G401.6 (cell line): ENCODE data around the gene AKT3.

Experiments
- FAIRE-seq: peaks from 2 replicates; lab custom pipeline; 2012; peaks lifted over from hg19 to GRCh38; lab: Jason Lieb, UNC

AKT3 gene

DNA sequence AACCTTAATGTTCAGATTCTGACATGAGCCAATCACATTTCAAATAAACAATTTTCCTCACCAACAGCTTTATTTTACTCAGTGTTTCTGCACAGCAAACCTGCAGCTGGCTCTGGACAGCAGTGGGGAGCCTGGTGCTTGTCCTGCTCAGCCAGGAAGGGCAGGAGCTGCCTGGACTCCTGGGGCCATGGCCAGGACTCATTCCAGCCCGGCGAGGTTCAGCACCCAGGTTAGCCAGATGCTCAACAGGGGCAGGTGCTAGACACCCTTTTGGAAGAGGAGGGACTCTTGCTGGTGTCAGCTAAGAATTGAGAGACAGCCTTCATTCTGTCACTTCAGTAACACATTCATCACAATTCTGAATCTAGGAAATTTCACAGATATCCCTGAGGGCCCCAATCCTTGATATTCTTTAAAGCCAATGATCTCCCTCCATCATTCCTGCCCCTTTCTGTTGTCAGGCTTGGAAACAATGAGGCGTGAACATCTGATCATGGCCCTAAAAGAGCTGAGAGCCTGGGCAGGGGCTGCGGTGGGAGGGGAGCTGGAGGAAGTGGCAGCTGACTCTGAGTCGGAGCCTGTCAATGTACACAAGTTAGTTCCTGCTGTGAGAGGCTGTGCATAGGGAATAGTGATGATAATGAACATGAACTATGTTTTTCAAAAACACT is 342.9 kb downstream of the AKT3 start:
- FAIRE-seq: no peak

DNA sequence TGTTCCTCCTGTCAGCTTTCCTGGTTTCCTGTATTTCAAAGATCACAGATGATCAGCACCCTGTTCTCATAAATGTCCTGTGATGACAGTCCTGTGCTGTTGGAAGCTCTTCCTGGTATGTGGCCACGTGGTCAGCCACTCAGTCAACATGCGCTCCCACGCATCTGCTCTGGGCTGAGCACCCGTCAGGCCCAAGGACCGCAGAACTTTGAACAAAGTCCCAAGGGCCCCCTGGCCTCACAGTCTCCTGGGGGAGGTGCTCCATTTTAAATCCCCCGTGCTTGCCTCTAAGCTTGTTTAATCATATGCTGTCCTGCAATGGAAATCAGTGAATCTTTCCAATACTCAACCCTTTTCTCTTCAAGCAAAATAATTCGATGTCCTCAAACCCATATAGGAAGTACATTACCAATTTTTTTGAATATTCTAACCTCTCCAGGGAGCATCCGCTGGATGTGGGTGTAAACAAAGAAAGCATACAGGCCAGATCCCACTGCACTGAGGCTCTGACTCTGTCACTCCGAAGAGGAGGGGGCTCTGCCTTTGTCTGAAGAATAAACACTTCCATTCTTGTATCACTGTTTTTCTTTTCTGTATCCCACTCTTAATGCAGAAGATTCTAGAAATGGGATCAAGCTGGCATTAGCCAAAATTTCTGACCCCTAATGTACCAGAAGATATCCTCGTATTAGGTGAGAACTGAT is 343.9 kb downstream of the AKT3 start:
- no peak for FAIRE-seq

DNA sequence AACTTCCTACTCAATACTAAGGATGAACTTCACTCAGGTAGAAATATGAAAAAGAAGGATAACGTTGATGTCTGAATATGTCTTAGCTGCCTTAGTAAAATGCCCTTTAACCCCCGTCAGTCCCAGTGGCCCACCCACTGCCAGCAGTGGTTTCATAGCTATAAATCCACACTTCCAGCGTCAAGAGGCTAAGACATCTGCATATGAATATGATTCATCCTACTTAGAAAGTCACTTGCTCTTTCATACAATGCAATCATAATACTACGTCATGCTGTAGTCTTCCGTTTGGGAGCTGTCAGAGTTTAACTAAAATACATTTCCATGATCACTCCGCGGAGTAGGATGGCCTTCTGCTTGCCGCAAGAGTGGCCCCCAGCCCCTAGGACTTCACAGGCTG is 346.9 kb downstream of the AKT3 start:
- no peak for FAIRE-seq

DNA sequence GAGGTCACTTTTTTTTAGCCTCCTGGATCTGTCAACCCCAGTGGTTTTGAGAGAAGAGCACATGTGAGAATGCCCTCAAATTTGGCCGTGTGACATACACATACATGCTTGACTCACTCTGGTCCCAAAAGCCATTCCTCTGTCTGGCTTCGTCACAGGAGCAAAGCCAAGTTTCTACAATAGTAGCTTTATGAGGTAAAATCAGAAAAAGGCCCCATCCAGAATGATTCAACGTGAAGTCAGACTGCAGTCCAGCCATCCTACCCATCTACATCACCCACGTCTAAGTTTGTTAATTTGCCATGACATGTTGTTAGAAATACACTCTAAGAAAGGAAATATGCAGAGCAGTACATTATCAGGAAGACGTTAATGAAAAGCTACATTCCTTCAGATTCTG is 349.0 kb downstream of the AKT3 start:
- FAIRE-seq: no peak

DNA sequence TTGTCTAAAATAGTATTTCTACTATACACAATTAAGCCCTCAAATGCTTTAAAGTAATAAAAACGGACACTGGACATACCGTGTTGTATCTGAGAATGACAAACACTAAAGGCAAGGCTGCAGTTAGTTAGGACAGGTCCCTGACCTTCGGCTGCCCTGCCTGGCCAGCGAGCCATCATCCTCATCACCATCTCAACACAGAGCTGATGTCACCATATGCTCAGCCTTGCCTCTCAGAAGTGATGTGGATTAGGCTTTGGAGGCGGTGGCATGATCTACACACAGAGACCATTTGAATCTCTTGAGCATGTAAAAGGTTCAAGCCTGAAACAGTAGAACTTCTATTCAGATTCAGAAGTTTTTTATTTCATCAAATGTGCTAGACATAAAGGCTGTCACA is 349.5 kb downstream of the AKT3 start:
- no peak for FAIRE-seq

DNA sequence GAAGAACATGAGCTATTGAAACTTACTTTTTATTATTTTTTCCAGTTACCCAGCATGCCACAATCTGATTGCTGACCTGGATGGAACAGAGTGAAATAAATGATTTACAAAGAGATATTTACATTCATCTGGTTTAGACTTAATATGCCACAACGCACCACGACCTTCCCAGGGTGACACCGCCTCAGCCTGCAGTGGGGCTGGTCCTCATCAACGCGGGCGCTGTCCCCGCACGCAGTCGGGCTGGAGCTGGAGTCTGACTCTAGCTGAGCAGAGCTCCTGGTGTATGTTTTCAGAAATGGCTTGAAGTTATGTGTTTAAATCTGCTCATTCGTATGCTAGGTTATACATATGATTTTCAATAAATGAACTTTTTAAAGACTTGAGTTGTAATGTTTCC is 350.3 kb downstream of the AKT3 start:
- no peak for FAIRE-seq

DNA sequence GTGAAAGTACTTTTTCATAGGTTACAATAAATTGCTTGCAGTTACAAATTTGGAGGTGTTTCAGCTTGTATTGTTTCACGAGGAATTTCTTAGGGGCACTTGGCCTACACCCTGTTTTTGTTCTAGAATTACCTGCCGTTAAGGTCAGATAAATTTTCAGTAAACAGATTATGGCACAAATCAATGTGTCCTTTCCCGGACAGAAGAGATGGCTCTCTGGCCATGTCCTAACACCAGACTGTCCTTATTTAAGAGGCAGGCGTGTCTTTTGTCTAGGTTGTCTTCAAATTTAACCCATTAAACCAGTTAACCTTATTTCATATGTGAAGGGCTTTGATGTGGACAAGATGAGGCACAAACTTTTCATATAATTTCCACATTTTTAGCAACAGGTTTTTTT is 350.8 kb downstream of the AKT3 start:
- FAIRE-seq: no peak

DNA sequence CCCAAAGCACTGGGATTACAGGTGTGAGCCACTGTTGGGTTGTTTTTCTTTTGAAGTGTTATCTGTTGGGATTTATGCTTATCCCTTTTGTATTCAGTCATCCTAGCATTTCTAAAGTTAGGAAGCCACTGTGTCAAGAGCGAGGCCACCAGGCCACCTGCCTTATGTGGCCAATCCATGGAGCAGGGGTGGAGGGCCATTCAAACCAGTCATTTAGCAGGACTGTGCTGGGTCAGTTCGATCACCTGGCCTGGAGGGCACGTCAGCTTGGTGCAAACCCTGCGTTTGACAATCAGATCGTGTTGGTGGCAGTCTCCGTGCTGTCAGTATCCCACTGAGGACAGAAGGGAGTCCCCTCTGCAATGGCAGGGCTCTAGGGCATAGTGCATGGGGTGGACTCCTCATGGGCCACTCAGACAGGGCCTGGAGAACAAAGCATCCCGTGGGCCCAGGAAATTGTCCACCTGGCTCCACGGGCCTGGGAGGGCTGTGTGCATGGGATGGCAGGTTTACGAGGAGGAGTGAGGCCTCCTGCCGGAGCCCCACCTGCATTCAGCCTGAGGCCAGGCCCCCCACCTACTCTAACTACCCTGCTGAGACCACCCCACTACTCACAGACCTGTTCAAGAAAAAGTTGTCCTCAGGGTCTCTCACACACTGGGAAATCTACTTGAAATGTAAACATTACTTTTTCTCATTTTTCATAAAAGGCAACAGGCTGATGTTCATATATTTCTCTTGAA is 351.9 kb downstream of the AKT3 start:
- no peak for FAIRE-seq

DNA sequence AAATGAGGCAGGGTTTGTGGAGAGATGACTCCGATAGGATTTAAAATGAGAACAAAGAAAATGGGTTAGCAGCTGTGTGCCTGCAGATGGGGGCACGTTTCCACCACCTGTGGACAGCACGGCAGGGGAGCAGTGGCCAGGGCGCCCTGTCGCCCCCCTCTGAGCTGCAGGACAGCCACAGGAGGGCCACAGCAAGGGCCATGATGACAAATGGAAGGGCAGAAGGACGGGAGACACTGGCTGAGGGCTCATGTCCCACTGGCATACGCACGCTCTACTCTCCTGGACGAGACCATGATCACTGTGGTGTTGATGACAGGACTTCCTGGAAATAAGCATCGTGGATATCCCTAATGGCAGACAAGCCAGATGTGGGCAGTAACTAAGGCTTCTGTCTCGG is 353.2 kb downstream of the AKT3 start:
- no peak for FAIRE-seq

DNA sequence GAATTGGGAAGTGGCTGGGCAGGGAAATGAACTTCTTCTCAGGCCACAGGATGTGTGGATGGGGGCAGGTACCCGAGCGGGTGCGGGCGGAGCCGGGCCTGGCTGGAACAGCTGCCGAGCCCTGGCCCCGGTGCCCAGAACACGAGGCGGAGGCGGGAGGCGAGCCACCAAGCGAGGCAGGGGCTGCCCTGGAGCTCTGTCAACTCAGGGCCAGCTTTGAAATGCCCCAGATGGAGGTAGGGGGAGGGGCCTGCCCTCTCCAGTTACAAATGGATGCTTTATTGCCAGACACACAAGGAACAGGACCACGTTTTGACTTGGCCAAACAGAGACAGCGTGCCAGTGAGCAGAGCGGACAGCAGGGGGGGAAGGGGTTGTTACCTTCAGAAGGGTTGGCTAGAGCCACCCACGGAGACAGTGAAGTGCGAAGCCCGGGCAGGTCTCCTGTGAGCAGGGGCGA is 353.8 kb downstream of the AKT3 start:
- FAIRE-seq: no peak

DNA sequence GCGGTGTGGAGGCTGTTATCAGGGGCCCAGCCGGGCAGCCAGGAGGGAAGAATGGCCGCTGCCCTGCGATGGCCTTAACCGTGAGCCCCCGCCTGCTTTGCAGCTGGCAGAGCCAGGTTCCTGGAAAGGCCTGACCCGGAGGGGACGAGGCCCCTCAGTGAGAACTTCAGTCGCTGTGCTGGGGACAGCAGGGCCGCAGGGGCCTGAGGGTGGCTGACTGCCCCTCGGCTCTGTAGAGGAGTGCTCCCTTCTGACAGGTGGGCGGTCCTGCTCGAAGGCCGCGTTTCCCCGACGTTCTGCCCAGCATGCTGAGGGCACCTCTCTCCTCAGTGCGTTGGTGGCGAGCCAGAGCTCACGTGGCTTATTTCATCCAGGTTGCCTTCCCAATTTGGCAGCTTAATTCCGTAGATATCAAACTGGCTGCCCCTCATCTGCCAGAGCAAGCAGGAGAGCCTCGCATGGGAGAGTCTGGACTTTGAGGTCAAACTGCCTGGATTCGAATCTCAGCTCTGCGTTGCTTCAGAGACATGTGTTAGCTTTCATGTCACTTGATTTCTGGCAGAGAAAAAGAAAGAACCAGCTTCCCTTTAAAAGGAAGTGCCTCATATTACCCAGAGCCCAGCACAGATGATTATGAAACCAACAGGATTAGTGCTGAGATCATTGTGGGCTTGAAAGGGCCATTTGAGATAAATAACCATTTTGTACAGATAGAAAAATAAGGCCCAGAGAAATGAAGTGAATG is 354.4 kb downstream of the AKT3 start:
- no peak for FAIRE-seq

DNA sequence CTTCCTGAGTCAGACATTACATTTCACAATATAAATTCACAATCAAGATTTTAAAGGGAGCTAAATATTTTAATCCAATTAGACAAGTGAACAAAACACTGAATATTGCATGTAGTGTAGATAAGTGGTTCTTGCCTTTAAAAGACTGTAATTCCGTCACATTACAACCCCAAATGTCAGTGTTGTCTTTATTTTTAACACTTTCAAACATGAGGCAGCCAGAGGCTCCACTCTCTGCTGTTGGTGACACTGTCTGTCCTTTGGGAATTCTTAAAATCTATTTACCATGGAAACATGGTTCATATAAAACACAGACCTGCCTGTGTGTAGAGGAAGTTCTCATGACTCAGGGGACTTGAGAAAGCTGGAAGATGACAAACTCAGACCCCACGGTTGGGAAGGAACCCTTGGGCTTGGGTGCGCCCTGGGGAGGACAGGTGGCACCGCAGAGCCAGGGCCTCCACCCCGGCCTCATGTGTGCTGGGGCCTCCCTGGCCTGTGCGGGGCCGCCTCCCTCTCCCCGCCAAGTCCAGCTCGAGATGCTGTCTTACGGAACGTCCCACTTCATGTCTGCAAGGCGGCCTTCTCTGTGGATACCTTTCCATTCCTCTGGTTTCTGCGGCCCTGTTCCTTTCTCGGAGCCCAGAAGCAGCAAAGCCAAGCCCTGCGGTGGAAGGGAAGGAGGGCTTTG is 355.2 kb downstream of the AKT3 start:
- FAIRE-seq: no peak

DNA sequence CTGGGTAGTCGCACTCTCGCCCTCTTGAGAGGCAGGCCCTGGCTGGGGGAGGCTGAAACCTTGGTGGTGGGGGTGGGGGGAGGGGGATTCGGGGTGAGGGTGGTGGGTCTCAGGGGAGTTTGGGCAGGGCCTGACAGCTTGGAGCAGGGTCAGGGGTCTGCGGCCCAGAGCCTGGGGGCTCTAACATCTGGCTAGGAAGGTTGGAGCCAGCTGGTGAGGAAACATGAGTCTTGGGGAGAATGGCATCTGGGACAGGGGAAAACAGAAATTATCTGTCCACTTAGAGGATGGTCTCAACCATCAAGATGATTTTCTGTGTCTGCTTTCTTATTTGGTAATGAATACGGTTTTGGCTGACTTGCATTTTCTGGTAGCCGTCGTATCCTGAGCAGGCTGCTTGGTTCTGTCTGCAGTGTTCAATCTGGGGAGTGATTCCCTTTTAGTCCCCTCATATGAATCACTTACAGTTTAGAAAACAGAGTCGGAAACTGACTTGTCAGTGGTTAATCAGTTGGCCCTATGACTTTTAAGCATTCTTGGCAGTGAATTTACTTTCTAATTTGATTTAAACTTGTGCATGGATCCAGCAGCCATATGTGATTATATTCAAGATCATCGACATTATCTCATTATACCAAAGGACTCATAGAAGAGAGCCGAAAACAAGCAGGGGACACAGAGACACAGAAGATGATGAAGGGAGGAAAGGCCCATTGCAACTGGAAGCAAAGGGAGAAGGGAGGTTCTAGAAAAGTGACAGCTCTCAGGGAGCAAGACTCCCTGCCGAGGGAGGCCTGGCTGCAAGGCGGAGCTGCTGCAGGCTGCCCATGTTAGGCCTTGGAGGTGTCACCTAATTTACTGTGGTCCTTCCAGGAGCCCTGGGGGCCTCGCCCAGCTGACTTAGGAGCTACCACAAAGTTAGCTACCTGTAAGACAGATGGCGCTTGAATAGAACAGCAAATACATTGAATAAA is 356.6 kb downstream of the AKT3 start:
- FAIRE-seq: no peak

DNA sequence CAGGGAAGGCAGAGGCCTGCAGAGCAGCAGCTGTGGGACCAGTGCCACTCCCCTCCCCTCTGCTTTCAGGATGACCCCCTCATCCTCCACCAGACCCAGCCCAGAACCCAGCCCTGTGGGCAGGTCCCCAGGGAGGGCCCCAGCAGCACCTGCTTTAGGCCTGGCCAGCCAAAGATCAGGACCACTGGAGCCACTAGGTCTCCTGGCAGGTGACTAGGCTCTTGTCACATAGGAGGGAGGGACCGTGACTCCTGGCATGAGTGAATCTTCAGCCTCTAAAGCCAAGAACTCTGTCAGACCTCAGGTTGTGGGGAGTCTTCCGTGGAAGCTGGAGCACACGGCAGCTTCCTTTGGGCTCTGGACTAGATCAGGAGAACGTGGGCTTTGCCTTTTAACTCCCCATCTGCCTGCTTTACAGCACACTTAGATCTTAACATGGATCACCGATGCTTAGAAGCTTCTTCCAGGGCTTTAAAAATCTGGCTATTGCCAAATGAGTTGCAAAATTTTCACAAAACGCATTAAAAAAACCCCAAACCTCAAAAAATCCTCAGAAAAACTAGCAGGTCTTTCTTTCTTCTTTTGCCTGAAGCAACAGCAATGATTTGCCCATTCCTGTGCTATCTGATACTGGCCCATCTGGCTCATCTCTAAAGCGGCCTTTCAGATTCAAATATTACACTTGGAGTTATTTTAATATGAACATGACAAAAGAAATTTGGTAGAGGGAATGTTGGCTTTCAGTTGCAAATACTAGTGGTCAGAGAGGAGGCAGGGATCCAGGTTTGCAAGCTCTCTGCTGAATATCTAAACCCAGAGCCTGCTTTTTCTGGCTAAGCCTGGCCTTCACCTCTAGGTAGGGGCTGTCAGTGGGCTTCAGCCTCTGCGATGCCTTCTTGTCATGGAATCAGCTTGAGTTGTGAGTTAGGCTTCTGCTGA is 359.0 kb downstream of the AKT3 start:
- no peak for FAIRE-seq

DNA sequence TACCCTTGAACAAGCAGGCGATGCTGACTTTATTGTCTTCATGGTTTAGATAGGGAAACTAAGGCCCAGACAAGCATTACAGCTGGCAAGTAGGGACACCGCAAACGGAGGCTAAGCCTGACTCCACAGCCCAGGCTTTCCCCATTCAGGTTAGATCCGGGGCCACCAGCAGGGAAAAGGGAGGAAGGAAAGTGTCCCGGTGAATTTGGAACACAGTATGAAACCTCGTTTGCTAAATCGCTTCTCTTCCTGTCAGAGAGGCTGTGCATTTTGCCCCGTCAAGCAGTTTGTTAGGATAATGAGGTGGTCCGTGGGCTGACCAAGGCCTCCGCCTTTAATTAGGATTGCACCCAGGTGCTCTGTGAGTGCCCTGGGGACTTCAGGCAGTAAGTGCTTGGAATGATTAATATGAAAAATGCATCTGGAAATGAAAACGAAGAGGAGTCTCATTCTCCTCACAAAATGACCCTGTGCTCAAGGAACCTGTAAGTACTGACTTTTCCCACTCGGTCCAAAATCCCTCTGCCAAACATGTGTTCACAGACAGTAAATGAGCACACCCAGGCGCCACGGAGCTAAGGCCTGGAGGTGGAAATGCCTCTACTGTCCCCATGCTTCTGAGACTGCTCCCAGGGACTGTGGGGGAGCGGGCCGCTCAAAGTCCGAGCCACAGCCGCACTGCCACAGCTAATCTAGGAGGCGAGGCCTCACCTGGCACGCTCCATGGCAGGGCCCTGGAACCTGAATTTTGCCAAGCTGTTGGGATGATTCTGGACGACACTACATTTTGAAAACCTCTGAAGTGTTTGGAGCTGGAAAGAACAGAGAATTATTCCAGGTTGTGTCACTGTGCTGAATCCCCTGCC is 360.1 kb downstream of the AKT3 start:
- no peak for FAIRE-seq

DNA sequence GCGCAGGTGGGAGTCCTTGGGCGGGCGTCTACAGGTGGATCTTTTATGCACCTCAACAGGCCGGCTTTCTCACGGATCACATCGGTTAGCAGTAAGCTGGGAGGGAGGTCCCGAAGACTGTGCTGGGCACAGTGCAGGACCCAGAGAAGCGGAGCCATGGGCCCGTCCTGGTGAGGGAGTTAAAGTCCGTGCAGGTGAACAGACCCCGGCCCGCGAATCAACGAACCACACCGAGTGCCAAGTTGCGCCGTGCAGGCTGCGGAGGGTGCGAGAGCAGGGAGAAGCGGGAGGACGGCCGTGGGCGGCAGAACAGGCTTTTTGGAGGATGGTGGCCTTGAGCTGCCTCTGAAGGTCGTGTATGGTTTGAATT is 360.9 kb downstream of the AKT3 start:
- FAIRE-seq: no peak

DNA sequence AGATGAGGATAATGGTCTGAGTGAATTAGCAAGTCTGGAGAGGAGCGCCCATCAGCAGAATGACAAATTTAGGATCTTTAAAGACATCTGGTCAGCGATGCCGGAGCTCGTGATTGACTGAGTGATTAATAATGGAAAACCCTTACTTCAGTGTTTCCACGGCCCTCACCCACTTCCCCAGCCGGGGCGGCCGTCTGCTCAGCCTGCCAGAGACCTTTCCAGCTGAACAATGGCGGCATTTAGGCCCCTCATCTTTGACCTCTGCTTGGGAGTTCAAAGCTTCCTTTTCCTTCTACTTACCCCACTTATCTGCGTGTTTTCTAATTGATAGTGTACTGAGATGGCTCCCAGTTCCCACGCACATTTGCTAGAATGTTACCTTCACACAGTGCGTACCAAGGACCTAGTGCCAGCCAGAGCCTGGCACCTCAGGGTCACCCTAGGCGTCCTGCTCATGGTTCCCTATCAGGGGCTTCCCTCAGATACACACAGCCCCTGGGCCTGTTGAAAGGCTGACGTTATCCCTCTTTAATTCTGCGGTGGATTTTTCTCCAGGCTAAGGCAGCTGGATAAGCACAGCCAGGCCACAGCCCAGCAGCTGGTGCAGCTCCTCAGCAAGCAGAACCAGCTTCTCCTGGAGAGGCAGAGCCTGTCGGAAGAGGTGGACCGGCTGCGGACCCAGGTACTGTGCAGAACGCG is 361.4 kb downstream of the AKT3 start:
- FAIRE-seq: no peak

DNA sequence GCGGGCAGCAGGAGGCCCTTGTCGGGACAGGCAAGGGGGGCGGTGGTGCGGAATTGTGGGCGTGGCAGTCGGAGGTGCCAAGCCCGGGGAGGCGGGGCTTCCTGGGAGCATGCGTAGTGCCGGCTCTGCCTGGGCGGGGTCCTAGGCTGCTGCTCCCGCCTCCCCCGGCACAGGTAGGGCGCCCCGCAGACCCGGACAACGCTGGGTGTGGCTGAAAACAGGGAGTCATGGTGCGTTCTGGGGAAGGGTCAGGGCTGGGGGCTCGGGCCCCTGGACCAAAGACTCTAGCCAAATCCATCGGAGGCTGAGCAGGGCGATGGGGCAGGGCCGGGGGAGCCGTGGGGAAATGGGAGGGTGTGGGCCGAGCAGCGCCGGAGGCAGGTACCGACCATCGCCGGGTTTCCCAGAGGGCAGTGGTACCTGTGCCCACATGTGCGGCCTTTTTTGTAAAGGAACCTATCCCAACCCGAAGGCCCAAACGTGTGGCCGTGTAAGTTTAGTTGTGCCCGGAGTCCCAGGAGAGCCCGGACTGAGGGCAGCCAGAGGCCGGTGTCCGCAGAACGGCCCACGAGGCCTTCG is 362.3 kb downstream of the AKT3 start:
- FAIRE-seq: no peak
